PC-3 (cell line): ENCODE measurements around the gene SP4. TPM values are rescaled to one million over a fixed set of nuclear protein-coding genes. Genes with fewer than 3 reads are reported as not detected.
"Not testable (repeated sequence)": the region's sequence is repeated elsewhere in the genome, so short reads cannot be mapped to it uniquely, and the experiment has no call there.

Experiments used
- ATAC-seq: fragments of 200-7000 bp; cut with Tn5 transposase; 2 replicates; pipeline ENCODE4 v1.9.1; 2020; ENCODE audit warnings: mild to moderate bottlenecking, moderate library complexity
- BruUV-seq: library from RNA; stranded (reverse); fragments of 400-500 nt; replicated peaks from 2 replicates; lab custom pipeline; 2021; lab: Mats Ljungman, UMichigan
- CTCF ChIA-PET: fragments of 300-600 bp; sonication (Branson Sonifier 250); formaldehyde crosslinking; loops from one replicate; lab custom pipeline; 2022; ENCODE audit warnings: antibody characterized with exemption; lab: Charles Lee
- POLR2A ChIA-PET: fragments of 300-600 bp; sonication (Branson Sonifier 250); formaldehyde crosslinking; loops from one replicate; lab custom pipeline; 2022; ENCODE audit warnings: antibody characterized with exemption; ENCODE audit not compliant: unreplicated experiment; lab: Charles Lee
- DNase-seq: peaks from one replicate; pipeline ENCODE4 v3.0.0-alpha.2; 2015
- H2AFZ ChIP-seq: fragments of 300-600 bp; sonication (generic); 2 replicates; pipeline ENCODE4 v1.6.0; 2016; ENCODE audit warnings: antibody characterized with exemption, low read length
- H3F3A ChIP-seq: fragments of 300-600 bp; sonication (generic); one replicate; pipeline ENCODE4 v1.6.0; 2017; ENCODE audit warnings: antibody characterized with exemption, low read length, control low read depth, mild to moderate bottlenecking; ENCODE audit not compliant: unreplicated experiment
- H3K27ac ChIP-seq: fragments of 300-600 bp; sonication (generic); 2 replicates; pipeline ENCODE4 v1.5.1; 2016; ENCODE audit warnings: mild to moderate bottlenecking, low read length
- H3K27me3 ChIP-seq: fragments of 300-600 bp; sonication (generic); 2 replicates; pipeline ENCODE4 v1.6.1; 2016; ENCODE audit warnings: low read length, mixed read lengths
- H3K36me3 ChIP-seq: fragments of 300-600 bp; sonication (generic); 2 replicates; pipeline ENCODE4 v1.6.1; 2016; ENCODE audit warnings: low read depth, mixed run types, low read length, mixed read lengths
- H3K4me1 ChIP-seq: fragments of 300-600 bp; sonication (generic); 2 replicates; pipeline ENCODE4 v1.5.1; 2016; ENCODE audit warnings: low read length; ENCODE audit not compliant: insufficient read depth
- H3K4me2 ChIP-seq: fragments of 300-600 bp; sonication (generic); 2 replicates; pipeline ENCODE4 v1.6.0; 2016; ENCODE audit warnings: low read length
- H3K4me3 ChIP-seq: fragments of 300-600 bp; sonication (generic); 2 replicates; pipeline ENCODE4 v1.5.1; 2016; ENCODE audit warnings: mild to moderate bottlenecking, low read length, mixed read lengths
- H3K79me2 ChIP-seq: fragments of 300-600 bp; sonication (generic); 2 replicates; pipeline ENCODE4 v1.6.1; 2017; ENCODE audit warnings: low read length, mixed read lengths
- H3K9ac ChIP-seq: fragments of 300-600 bp; sonication (generic); 2 replicates; pipeline ENCODE4 v1.6.0; 2016; ENCODE audit warnings: mild to moderate bottlenecking, low read length
- H3K9me2 ChIP-seq: fragments of 300-600 bp; sonication (generic); replicated peaks from 2 replicates; pipeline ENCODE4 v1.6.1; 2016; ENCODE audit warnings: mixed run types, low read length, mixed read lengths
- H3K9me3 ChIP-seq: fragments of 300-600 bp; sonication (generic); 2 replicates; pipeline ENCODE4 v1.6.1; 2016; ENCODE audit warnings: low read length, mixed read lengths
- H4K20me1 ChIP-seq: fragments of 300-600 bp; sonication (generic); 2 replicates; pipeline ENCODE4 v1.6.1; 2016; ENCODE audit warnings: low read length, mixed read lengths
- EZH2 ChIP-seq: fragments of 300-600 bp; sonication (generic); IDR thresholded peaks from one replicate; pipeline ENCODE4 v1.6.1; 2017; ENCODE audit warnings: antibody characterized with exemption, mild to moderate bottlenecking, low read length; ENCODE audit not compliant: unreplicated experiment
- EZH2phosphoT487 ChIP-seq: fragments of 300-600 bp; sonication (generic); IDR thresholded peaks from 2 replicates; pipeline ENCODE4 v1.6.1; 2018; ENCODE audit warnings: mild to moderate bottlenecking, antibody characterized with exemption, low read length, borderline replicate concordance
- intact Hi-C: fragments of 100-400 bp; cut with micrococcal nuclease; formaldehyde crosslinking; loops from 2 replicates; pipeline ENCODE4 v1.9.0; 2023
- total RNA-seq: library from RNA; depleted of rRNA; stranded (reverse); fragments of >200 nt; gene quantifications from 2 replicates; pipeline ENCODE4 v1.2.3, GENCODE V29; 2014
- TF ChIP-seq, protein P1 (sequence below): fragments of 300-600 bp; sonication (generic); conservative IDR thresholded peaks from 2 replicates; pipeline ENCODE4 v1.5.1; 2017; ENCODE audit warnings: antibody characterized with exemption, low read depth, mild to moderate bottlenecking, low read length

The SP4 gene
- total RNA-seq, 1 experiment from 2014 or later, result 2.5 TPM

DNA sequence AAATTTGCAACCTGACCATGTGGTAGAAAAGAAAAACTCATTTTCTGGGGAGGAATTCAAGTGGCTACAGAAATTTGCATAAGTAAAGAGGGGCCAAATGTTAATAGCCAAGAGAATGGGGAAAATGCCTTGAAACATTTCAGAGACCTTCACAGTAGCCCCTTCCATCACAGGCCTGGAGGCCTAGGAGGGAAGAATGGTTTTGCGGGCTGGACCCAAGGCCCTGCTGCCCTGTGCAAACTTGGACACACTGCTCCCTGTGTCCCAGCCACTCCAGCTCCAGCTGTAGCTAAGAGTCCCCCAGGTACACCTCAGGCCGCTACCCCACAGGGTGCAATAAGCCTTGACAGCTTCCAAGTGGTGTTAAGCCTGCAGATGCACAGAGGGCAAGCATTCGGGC is 98.6 kb downstream of the SP4 start:
- no peak overlapping the region for H3K4me2 ChIP-seq
- no peaks in the 10 kb centered on the region for H3K27me3 ChIP-seq
- H4K20me1 ChIP-seq, result no peaks in the 10 kb centered on the region
- no TSS peak for BruUV-seq
- H3K9me2 ChIP-seq, result no peaks in the 10 kb centered on the region
- no peak overlapping the region for H2AFZ ChIP-seq
- no peaks in the 10 kb centered on the region for H3K36me3 ChIP-seq
- no peak overlapping the region for H3K27ac ChIP-seq
- DNase-seq, result no peak
- no peaks in the 10 kb centered on the region for H3K79me2 ChIP-seq
- H3K4me1 ChIP-seq, result no peaks in the 10 kb centered on the region
- H3K9me3 ChIP-seq, result no peaks in the 10 kb centered on the region
- H3K9ac ChIP-seq, result no peak overlapping the region
- no peaks in the 10 kb centered on the region for H3F3A ChIP-seq
- TF ChIP-seq, protein P1, sequence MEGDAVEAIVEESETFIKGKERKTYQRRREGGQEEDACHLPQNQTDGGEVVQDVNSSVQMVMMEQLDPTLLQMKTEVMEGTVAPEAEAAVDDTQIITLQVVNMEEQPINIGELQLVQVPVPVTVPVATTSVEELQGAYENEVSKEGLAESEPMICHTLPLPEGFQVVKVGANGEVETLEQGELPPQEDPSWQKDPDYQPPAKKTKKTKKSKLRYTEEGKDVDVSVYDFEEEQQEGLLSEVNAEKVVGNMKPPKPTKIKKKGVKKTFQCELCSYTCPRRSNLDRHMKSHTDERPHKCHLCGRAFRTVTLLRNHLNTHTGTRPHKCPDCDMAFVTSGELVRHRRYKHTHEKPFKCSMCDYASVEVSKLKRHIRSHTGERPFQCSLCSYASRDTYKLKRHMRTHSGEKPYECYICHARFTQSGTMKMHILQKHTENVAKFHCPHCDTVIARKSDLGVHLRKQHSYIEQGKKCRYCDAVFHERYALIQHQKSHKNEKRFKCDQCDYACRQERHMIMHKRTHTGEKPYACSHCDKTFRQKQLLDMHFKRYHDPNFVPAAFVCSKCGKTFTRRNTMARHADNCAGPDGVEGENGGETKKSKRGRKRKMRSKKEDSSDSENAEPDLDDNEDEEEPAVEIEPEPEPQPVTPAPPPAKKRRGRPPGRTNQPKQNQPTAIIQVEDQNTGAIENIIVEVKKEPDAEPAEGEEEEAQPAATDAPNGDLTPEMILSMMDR, result no peak
- TF ChIP-seq EZH2phosphoT487, result no peak
- no peak for TF ChIP-seq EZH2
- no peak for ATAC-seq
- no peak overlapping the region for H3K4me3 ChIP-seq
- intact Hi-C loops, result loop anchor here (10.0 kb wide), 1 partner anchor 168 kb away; no protein-coding TSS in a partner anchor
- ChIA-PET POLR2A (no interaction called here), CTCF (no interaction called here)

DNA sequence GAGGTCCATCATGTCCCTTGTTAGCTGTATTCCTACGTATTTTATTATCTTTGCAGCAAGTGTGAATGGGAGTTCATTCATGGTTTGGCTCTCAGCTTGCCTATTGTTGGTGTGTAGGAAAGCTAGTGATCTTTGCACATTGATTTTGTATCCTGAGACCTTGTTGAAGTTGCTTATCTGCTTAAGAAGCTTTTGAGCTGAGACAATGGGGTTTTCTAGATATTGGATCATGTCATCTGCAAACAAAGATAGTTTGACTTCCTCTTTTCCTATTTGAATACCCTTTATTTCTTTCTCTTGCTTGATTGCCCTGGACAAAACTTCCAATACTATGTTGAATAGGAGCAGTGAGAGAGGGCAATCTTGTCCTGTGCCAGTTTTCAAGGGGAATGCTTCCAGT is 104.6 kb downstream of the SP4 start:
- CTCF ChIA-PET, H3K9ac ChIP-seq, ATAC-seq, H3K36me3 ChIP-seq, H2AFZ ChIP-seq, H4K20me1 ChIP-seq, H3K27me3 ChIP-seq, DNase-seq, H3F3A ChIP-seq, POLR2A ChIA-PET, BruUV-seq, H3K79me2 ChIP-seq, H3K9me3 ChIP-seq, H3K4me1 ChIP-seq, intact Hi-C loops, H3K9me2 ChIP-seq, H3K4me3 ChIP-seq, H3K27ac ChIP-seq, H3K4me2 ChIP-seq: not testable (repeated sequence)

DNA sequence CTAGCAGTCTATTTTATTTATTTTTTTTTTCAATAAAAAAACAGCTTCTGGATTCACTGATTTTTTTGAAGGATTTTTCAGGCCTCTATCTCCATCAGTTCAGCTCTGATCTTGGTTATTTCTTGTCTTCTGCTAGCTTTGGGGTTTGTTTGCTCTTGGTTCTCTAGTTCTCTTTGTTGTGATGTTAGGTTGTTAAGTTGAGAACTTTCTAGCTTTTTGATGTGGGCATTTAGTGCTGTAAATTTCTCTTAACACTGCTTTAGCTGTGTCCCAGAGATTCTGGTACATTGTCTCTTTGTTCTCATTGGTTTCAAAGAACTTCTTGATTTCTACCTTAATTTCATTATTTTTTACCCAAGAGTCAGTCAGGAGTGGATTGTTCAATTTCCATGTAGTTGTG is 105.8 kb downstream of the SP4 start:
- H3K9me2 ChIP-seq, intact Hi-C loops, H3K4me3 ChIP-seq, H3K27me3 ChIP-seq, H3K4me2 ChIP-seq, H3K9me3 ChIP-seq, H3K9ac ChIP-seq, H4K20me1 ChIP-seq, H3K4me1 ChIP-seq, H3K79me2 ChIP-seq, DNase-seq, POLR2A ChIA-PET, BruUV-seq, H3K36me3 ChIP-seq, H3K27ac ChIP-seq, H3F3A ChIP-seq, ATAC-seq, H2AFZ ChIP-seq: not testable (repeated sequence)
- CTCF ChIA-PET, result interaction anchor here (0.7 kb wide), 1 partner anchor 488 kb away, joined by 3 read pairs; no protein-coding TSS in a partner anchor

DNA sequence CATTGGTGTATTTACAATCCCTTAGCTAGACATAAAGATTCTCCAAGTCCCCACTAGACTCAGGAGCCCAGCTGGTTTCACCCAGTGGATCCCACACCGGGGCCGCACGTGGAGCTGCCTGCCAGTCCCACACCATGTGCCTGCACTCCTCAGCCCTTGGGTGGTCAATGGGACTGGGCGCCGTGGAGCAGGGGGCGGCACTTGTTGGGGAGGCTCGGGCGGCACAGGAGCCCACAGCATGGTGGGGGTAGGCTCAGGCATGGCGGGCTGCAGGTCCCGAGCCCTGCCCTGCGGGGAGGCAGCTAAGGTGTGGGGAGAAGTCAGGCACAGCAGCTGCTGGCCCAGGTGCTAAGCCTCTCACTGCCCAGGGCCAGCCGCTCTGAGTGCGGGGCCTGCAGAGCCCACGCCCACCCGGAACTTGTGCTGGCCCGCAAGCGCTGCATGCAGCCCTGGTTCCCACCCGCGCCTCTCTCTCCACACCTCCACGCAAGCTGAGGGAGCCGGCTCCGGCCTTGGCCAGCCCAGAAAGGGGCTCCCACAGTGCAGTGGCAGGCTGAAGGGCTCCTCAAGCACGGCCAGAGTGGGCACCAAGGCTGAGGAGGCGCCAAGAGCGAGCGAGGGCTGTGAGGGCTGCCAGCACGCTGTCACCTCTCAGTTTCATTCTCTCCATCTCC is 108.7 kb downstream of the SP4 start:
- H3K9ac ChIP-seq, H3K4me2 ChIP-seq, H3K79me2 ChIP-seq, ATAC-seq, H4K20me1 ChIP-seq, POLR2A ChIA-PET, H3F3A ChIP-seq, H3K36me3 ChIP-seq, CTCF ChIA-PET, H3K4me3 ChIP-seq, H3K27ac ChIP-seq, DNase-seq, H3K4me1 ChIP-seq, H3K9me3 ChIP-seq, BruUV-seq, H2AFZ ChIP-seq, intact Hi-C loops, H3K9me2 ChIP-seq: not testable (repeated sequence)
- peaks cover 19% of the 10 kb centered on the region for H3K27me3 ChIP-seq
